Activated T-helper 2 cell treated with anti-CD3 and anti-CD28 coated beads, Interferon-gamma antibody, Interleukin-2, Interleukin-4, amounts not matched to agents 10 μg/mL and 5 μg/mL and 100 μg/mL, durations not matched to agents 14 hours and 24 hours and 36 hours (primary cell): Measurements from ENCODE around the gene HSPA1L. TPM values are rescaled to one million over a fixed set of nuclear protein-coding genes. Genes with fewer than 3 reads are reported as not detected.

ENCODE experiments used
- DNase-seq: peaks from one replicate; pipeline ENCODE4 v3.0.0; 2021; ENCODE audit warnings: low spot score
- H3K27ac Mint-ChIP-seq: one replicate; pipeline ENCODE4 v1.8.0; 2021; ENCODE audit warnings: mixed read lengths
- H3K27me3 Mint-ChIP-seq: one replicate; pipeline ENCODE4 v1.8.0; 2021; ENCODE audit warnings: low read depth, mixed read lengths
- H3K36me3 Mint-ChIP-seq: one replicate; pipeline ENCODE4 v1.8.0; 2021; ENCODE audit warnings: low read depth, mixed read lengths
- H3K4me1 Mint-ChIP-seq: one replicate; pipeline ENCODE4 v1.8.0; 2021; ENCODE audit warnings: low read depth, mixed read lengths
- H3K4me3 Mint-ChIP-seq: one replicate; pipeline ENCODE4 v1.8.0; 2021; ENCODE audit warnings: low read depth, mild to moderate bottlenecking, moderate library complexity, mixed read lengths
- H3K9me3 Mint-ChIP-seq: one replicate; pipeline ENCODE4 v1.8.0; 2021; ENCODE audit warnings: mixed read lengths
- intact Hi-C: fragments of 100-400 bp; cut with micrococcal nuclease; formaldehyde crosslinking; loops from one replicate; pipeline ENCODE4 v1.15.1; 2023
- total RNA-seq: library from RNA; stranded (reverse); gene quantifications from 2 replicates; pipeline ENCODE4 v1.2.3, GENCODE V29; 2022

Gene HSPA1L
- total RNA-seq, 1 donor from 2014 or later, result 2.1 TPM

GRCh38 chr6:31761343-31761742 is 53.7 kb downstream of the HSPA1L start:
- DNase-seq, result no peak
- no peak overlapping the region for H3K4me3 Mint-ChIP-seq
- H3K27me3 Mint-ChIP-seq, result no peaks in the 10 kb centered on the region
- no peak overlapping the region for H3K27ac Mint-ChIP-seq
- peaks cover 6% of the 10 kb centered on the region for H3K4me1 Mint-ChIP-seq
- intact Hi-C loops, result no loop called here
- no peaks in the 10 kb centered on the region for H3K9me3 Mint-ChIP-seq
- peaks cover 61% of the 10 kb centered on the region for H3K36me3 Mint-ChIP-seq

GRCh38 chr6:31760790-31761189 is 54.3 kb downstream of the HSPA1L start:
- Mint-ChIP-seq H3K4me1 (peaks cover 6% of the 10 kb centered on the region), H3K36me3 (peaks cover 61% of the 10 kb centered on the region), H3K4me3 (no peak overlapping the region), H3K27me3 (no peaks in the 10 kb centered on the region), H3K9me3 (no peaks in the 10 kb centered on the region), H3K27ac (no peak overlapping the region)
- intact Hi-C loops, result no loop called here
- DNase-seq, result no peak

Other genes with a start within 250 kb of the HSPA1L start
- gene LTA, start 243.0 kb downstream of the HSPA1L start, total RNA-seq, result 293 and 308 TPM in 2 replicates
- 94.4 and 96.8 TPM in 2 replicates for gene TNF, start 239.7 kb downstream of the HSPA1L start, total RNA-seq
- gene LTB, start 232.9 kb downstream of the HSPA1L start, total RNA-seq, result 16.3 and 16.6 TPM in 2 replicates
- 10.2 and 14.6 TPM in 2 replicates for gene LST1, start 229.0 kb downstream of the HSPA1L start, total RNA-seq
- gene NCR3, start 222.3 kb downstream of the HSPA1L start, total RNA-seq, result 8.0 and 9.3 TPM in 2 replicates
- gene AIF1, start 200.0 kb downstream of the HSPA1L start, total RNA-seq, result 71.8 and 78.2 TPM in 2 replicates
- 298 and 304 TPM in 2 replicates for gene PRRC2A, start 194.6 kb downstream of the HSPA1L start, total RNA-seq
- gene BAG6, start 162.6 kb downstream of the HSPA1L start, total RNA-seq, result 330 and 335 TPM in 2 replicates
- 2.3 and 2.4 TPM in 2 replicates for gene APOM, start 159.4 kb downstream of the HSPA1L start, total RNA-seq
- 18.1 and 19.3 TPM in 2 replicates for gene C6orf47, start 154.5 kb downstream of the HSPA1L start, total RNA-seq
- gene GPANK1, start 150.3 kb downstream of the HSPA1L start, total RNA-seq, result 31.5 and 34.7 TPM in 2 replicates
- 266 and 279 TPM in 2 replicates for gene CSNK2B, start 149.2 kb downstream of the HSPA1L start, total RNA-seq
- 31.0 and 32.1 TPM in 2 replicates for gene LY6G5B, start 145.3 kb downstream of the HSPA1L start, total RNA-seq
- gene LY6G5C, start 134.2 kb downstream of the HSPA1L start, total RNA-seq, result 4.6 and 4.8 TPM in 2 replicates
- gene ABHD16A, start 112.0 kb downstream of the HSPA1L start, total RNA-seq, result 51.4 and 52.7 TPM in 2 replicates
- gene LY6G6F, start 108.4 kb downstream of the HSPA1L start, total RNA-seq, result not detected in 2 replicates
- not detected in 2 replicates for gene LY6G6D, start 99.9 kb downstream of the HSPA1L start, total RNA-seq
- gene LY6G6C, start 93.5 kb downstream of the HSPA1L start, total RNA-seq, result not detected in 2 replicates
- gene MPIG6B, start 91.9 kb downstream of the HSPA1L start, total RNA-seq, result not detected in 2 replicates
- 5.8 and 7.7 TPM in 2 replicates for gene DDAH2, start 86.0 kb downstream of the HSPA1L start, total RNA-seq
- 412 and 423 TPM in 2 replicates for gene CLIC1, start 78.8 kb downstream of the HSPA1L start, total RNA-seq
- gene MSH5, start 75.3 kb downstream of the HSPA1L start, total RNA-seq, result 82.8 and 93.3 TPM in 2 replicates
- 16.4 and 18.9 TPM in 2 replicates for gene SAPCD1, start 52.6 kb downstream of the HSPA1L start, total RNA-seq
- 5.6 and 5.9 TPM in 2 replicates for gene VWA7, start 38.0 kb downstream of the HSPA1L start, total RNA-seq
- gene VARS1, start 19.5 kb downstream of the HSPA1L start, total RNA-seq, result 166 and 176 TPM in 2 replicates
- 130 TPM in 2 replicates for gene LSM2, start 8.3 kb downstream of the HSPA1L start, total RNA-seq
- 112 and 118 TPM in 2 replicates for gene HSPA1A, start 260 bp upstream of the HSPA1L start, total RNA-seq
- 116 and 120 TPM in 2 replicates for gene HSPA1B, start 12.5 kb upstream of the HSPA1L start, total RNA-seq
- gene NEU1, start 47.5 kb upstream of the HSPA1L start, total RNA-seq, result 21.3 and 21.6 TPM in 2 replicates
- gene SLC44A4, start 63.7 kb upstream of the HSPA1L start, total RNA-seq, result 0.18 TPM in 1 of 2 replicates, not detected in the other
- 76.3 and 76.5 TPM in 2 replicates for gene EHMT2, start 82.4 kb upstream of the HSPA1L start, total RNA-seq
- 4.8 and 4.9 TPM in 2 replicates for gene ZBTB12, start 86.8 kb upstream of the HSPA1L start, total RNA-seq
- gene C2, start 112.4 kb upstream of the HSPA1L start, total RNA-seq, result 1.1 and 1.4 TPM in 2 replicates
- 0.16 TPM in 1 of 2 replicates, not detected in the other for gene CFB, start 130.8 kb upstream of the HSPA1L start, total RNA-seq
- gene NELFE, start 143.7 kb upstream of the HSPA1L start, total RNA-seq, result 81.2 and 82.0 TPM in 2 replicates
- gene SKIC2, start 143.9 kb upstream of the HSPA1L start, total RNA-seq, result 93.7 and 99.5 TPM in 2 replicates
- 15.7 and 16.6 TPM in 2 replicates for gene DXO, start 156.9 kb upstream of the HSPA1L start, total RNA-seq
- gene C4A, start 166.8 kb upstream of the HSPA1L start, total RNA-seq, result 2.6 and 3.1 TPM in 2 replicates
- 2.9 and 4.2 TPM in 2 replicates for gene C4B, start 199.5 kb upstream of the HSPA1L start, total RNA-seq
- gene CYP21A2, start 223.1 kb upstream of the HSPA1L start, total RNA-seq, result 0.25 and 0.39 TPM in 2 replicates